Stimulated activated CD8-positive, alpha-beta memory T cell treated with anti-CD3 and anti-CD28 coated beads, Interleukin-12 subunit alpha, Interleukin-12 subunit beta, amount 100 ng/mL, for 24 hours (primary cell): ENCODE measurements around the gene PAPOLA.

Experiments
- DNase-seq: peaks from one replicate; pipeline ENCODE4 v3.0.0-alpha.2; 2020; ENCODE audit errors: extremely low read depth

PAPOLA gene

GRCh38 chr14:96565811-96566210, 63.6 kb downstream of the PAPOLA start:
- DNase-seq: no peak

- no peak for DNase-seq
These were observed 65.2 kb downstream of the PAPOLA start for GRCh38 chr14:96567289-96567899.

GRCh38 chr14:96568621-96569020, 66.4 kb downstream of the PAPOLA start:
- DNase-seq: no peak

DNA sequence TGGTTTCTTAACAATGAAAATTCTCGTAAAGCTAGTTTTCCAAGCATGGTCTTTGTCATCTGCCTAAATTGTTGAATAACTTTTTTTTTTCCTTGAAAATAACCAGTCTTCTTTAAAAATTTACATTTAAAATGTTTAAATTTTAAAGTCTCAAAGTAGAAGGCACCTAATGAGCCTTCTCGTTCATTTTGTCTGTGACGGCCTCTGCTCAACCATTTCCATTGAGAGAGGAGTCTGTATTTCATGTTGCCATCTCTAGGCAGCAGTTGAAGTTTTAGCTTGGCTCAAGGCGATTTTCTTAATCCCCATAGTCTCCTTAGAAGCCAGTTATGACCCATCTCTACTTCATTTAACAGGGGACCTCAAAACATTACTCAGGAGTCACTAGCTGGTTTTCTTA, 69.1 kb downstream of the PAPOLA start:
- DNase-seq: no peak

DNA sequence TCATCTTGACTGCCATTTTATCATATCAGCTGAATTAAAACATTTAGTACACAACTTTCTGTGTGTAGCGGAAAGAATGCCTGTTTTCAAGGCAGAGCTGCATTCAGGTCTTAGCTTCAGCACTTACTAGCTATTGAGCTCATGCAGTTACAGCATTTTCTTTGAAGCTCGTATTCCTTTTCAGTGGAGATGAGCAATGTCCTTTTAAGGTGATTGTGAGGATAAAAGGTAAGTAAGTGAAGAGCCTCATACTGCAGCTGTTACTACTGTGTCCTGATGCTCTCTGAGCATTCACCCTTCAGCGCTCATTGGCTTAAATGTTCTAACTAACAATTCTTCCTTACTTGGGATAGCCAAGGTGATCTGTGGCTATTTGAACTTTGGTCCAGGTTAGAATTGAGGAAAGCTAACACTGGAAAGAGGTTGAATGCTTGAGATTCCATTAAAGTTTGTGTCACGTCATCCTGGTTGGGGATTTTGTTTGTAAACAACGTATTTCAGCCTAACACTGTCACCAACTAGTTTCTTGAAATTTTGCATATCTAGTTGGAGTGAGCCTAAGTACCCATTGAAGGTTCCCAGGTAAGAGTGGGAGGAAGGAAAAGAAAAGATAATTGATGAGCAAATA, 71.4 kb downstream of the PAPOLA start:
- DNase-seq: no peak

- DNase-seq: no peak
These were observed 72.0 kb downstream of the PAPOLA start for GRCh38 chr14:96574171-96574632.

GRCh38 chr14:96574633-96575632, 72.8 kb downstream of the PAPOLA start:
- no peak for DNase-seq

- DNase-seq: no peak
These were observed 74.2 kb downstream of the PAPOLA start for GRCh38 chr14:96576359-96576758.

GRCh38 chr14:96576937-96577336, 74.8 kb downstream of the PAPOLA start:
- no peak for DNase-seq

DNA sequence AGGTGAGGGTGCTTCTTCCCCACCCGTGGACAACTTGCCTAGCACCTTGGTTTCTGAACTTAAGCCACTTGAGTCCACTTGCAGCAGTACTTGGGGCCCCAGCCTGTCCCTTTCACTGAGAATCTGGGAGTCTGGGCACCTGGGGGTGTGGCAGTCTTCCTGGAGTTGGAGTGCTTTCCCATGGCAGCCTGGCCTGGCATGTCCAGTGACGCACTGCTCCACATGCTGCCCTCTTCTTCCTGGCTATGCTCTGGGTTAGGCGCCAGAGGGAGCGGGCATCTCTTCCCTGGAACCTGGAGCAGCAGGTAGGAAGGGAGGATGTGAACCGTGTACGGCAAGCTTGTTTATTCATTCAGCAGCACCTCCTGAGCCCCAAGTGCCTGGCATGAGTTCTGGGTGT, 76.4 kb downstream of the PAPOLA start:
- no peak for DNase-seq

GRCh38 chr14:96579358-96579757, 77.2 kb downstream of the PAPOLA start:
- DNase-seq: no peak

GRCh38 chr14:96579855-96580254, 77.7 kb downstream of the PAPOLA start:
- no peak for DNase-seq

GRCh38 chr14:96580566-96580965, 78.4 kb downstream of the PAPOLA start:
- no peak for DNase-seq

DNA sequence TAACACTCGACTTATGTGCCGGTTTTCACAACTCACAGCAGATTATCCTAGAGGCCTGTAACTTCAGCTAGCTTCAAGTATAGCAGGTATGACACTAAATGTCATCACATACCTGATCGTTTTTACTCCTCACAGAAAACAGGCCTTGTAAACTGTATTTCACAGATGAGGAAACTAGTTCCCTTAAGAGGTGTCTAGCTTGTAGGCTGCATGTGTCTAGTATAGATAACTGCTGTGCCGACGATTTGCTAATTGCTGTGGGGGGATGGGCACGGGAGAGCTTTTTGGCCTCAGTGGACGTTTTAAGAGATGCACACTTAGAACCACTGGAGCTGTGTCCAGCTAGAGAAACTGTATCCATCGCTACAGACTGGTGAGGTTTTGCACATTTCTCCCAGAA, 78.8 kb downstream of the PAPOLA start:
- DNase-seq: no peak

GRCh38 chr14:96581902-96582301, 79.7 kb downstream of the PAPOLA start:
- DNase-seq: no peak

- DNase-seq: no peak
These were observed 80.3 kb downstream of the PAPOLA start for GRCh38 chr14:96582411-96582961.

DNA sequence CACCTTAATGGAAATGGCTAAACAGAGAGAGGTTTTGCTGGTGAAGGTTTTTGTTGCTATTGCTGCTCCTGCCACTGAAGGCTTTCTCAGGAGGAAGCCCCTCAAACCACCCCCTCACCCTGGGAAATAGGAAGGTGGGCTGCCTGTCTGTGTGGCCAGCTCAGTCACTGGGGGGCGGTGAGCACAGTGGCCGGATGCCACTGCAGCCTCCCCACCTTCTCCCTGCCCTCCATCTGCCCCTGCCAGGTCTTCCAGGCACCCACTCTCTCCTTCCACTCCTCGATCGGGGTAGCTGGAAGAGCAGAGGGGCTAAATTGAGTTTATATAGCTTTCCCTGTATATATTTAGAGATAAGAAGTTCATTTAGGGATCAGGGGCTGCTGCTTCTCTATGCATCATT, 80.8 kb downstream of the PAPOLA start:
- DNase-seq: no peak

- DNase-seq: no peak
These were observed 81.4 kb downstream of the PAPOLA start for GRCh38 chr14:96583569-96584041.

DNA sequence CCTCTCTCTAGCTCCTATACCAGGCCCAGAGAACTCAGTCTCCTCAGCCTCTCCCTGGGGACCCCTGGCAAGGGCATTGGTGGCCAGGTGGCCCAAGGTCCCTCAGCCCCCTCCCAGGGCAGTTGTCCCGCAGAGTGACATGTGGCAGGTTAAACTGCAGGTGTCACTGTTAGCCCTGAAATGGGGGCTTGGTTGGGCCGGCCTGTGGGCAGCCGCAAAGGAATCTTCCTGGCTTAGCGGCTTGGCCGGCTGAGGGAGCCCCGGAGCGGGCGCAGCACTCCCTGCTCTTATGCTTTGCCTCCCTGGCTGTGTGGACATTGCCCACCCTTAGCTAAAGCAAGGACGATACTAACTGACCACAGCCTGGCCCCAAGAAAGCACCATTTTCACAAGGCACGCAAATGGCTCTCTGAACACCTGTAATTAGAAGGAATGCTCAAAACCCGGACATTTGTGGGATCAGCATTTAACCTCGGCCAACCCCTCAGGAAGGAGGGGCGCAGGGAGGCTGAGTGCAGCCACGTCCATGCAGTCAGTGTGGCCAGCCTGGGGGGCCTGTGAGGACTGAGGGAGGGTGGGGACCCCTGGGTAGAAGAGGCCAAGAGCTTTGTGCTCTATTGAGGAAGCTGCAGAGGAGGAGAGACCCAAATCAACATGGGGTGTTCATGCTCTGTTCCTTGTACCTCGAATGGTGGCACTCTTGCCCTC, 82.2 kb downstream of the PAPOLA start:
- DNase-seq: no peak

- no peak for DNase-seq
These were observed 82.9 kb downstream of the PAPOLA start for GRCh38 chr14:96584907-96585671.

DNA sequence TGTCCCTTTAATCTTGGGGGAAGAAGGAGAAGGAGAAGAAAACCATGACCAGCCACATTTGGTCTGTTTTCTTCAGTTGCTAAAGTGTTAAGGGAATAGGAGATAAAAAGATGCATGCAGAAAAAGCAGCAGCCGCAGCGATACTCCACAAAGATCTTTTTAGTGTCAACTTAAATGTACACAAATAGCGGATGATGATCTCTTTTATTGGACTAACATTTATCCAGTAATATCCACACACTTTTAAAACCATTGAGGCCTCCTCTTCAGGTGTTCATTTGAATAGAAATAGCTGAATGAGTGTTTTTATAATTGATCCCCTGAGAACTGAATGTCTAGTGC, 83.5 kb downstream of the PAPOLA start:
- no peak for DNase-seq
